Measurements from ENCODE around the gene SNRNP200.

Gene SNRNP200

GRCh38 chr2:96305091-96305978, at the start of gene SNRNP200:
Gene SNRNP200, minus strand, starts transcription at chr2:96305546. Its CDS starts 109 bp downstream, at chr2:96305437.
- DNase-seq (ENCODE audit: low read depth): peak; percentile 88

DNA sequence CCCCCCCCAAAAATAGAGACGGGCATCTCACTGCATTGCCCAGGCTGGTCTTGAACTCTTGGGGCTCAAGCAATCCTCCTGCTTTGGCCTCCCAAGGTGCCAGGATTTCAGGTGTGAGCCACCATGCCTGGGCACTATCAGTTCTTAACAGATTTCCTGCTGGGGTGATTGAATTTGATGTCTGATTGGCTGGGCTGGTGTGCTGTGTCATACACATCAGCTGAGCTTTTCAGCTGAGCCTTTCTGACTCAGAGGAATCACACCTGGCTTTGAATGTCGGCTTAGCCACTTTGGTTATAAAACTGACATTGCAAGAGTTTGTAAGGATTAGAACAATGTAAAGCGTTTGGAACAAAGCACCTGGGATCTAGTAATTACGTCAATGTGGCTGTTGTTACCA, 49.1 kb upstream of the SNRNP200 start:
- DNase-seq (ENCODE audit: low read depth): no peak

DNA sequence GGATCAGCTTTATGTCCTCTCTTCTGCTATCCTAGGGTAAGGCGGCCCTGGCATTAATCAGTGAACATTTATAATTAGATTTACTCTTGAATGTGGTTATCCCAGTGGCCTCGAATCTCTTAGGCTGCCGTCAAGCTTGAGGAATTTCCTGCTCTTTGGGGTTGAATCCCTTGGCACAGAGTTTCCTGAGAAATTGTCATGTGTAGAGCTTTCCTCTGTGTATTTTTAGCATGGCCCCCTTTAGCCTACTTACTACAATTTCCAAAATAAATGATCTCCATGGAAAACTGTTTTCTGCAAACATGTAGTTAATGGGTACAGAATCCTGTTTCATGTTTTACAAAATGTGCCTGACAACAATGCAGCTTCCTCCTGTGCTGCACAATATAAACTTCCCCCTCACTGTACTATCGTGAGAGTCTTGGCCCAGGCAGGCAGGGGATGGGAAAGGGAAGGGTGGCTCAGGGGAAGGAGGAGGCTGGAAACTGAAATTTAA, 48.3 kb upstream of the SNRNP200 start:
- no peak for DNase-seq (ENCODE audit: low read depth)

- no peak for DNase-seq (ENCODE audit: low read depth)
These were observed 47.8 kb upstream of the SNRNP200 start for GRCh38 chr2:96353032-96353561.

DNA sequence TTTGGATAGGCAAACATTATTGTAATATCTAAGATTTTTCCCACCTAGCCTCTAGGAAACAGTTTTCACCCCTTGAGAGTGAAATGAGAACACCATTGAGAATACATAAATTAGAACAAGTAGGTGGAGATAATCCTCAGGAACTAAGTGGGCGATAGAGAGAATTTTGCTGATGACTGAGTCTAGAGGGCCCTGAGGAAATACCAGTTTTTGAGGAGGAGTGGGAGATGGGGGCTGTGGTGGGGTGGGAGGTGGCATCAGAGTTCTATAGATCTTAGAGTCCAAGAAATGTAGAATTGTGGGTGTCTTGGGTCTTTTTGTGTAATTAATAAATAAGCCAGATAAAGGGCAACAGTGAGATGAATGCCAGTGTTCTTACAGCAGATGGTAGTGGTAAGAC, 42.0 kb upstream of the SNRNP200 start:
- DNase-seq (ENCODE audit: low read depth): no peak

DNA sequence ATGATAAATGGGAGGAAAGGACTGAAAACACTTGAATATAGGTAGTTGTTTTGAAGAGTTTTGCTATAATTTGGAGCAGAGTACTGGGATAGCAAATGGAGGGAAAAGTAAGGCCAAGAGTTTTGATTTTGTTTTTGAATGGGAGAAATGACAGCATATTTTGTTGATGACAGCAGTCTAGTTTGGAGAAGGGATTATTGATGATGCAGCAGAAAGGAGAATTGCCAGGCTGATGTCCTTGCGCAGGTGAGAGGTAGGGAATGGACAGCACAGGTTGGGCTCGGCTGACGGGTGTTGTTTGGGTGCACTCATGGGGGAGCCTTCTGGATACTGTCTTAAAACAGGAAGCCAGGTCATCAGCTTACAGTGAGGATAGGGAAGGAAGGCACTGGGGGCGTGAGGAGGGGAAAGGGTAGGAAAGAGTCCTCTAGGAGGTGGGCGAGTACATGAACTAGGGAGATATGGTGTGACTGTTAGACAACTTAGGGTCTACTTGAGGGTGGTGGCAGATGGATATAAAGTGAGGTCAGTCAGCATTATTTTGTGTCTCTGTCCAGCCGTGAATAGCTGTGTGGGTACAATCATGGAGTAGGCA, 40.6 kb upstream of the SNRNP200 start:
- no peak for DNase-seq (ENCODE audit: low read depth)

DNA sequence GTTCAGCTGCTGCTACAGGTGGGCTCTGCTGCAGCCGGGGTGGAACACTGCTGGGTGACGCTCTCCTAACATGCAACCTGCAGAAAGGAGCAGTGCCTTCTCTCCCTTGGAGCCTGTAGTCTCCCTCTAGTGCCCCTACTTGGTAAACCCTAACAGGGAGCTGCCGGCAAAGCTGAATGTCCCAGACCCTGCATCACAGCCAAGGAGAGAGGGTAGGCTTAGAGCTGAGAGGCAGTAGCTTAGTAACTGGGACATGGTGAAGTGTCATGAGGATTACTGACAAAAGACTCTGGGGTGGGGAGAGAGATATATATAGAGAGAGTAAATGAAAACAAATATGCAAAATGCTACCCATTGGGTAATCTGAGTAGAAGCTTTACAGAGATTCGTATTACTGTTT, 40.1 kb upstream of the SNRNP200 start:
- DNase-seq (ENCODE audit: low read depth): no peak

GRCh38 chr2:96344011-96344410, 38.7 kb upstream of the SNRNP200 start:
- peak; percentile 25 for DNase-seq (ENCODE audit: low read depth)

DNA sequence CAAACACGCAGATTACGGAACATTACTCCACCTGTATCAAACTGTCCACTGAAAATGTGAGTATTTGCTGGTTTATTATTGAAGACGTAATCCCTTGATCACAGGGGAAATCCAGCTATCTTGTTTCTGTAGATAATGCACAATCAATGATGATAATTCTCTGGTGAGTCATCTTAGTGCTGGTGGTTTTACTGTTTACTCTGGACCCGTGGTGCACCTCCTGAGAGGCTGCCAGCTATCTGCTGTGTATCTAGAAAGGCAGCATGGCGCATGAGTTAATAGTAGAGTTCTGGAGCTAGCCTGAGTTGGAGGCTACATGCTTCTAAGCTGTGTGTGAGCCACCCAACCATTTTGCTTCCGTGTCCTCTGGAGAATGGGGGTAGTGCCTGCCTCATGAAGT, 36.7 kb upstream of the SNRNP200 start:
- DNase-seq (ENCODE audit: low read depth): peak; percentile 29

DNA sequence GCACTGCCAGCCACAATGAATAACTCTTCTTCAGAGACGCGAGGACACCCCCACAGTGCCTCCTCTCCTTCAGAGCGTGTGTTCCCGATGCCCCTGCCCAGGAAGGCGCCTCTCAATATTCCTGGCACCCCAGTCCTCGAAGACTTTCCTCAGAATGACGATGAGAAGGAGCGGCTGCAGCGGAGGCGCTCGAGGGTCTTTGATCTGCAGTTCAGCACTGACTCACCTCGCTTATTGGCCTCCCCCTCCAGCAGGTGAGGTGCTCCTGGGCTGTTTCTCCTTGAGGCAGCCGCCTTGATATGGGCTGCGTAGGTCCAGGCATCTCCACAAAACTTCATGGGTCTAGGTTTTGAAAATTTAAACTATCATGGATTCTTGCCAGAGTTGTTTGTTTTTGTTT, 36.3 kb upstream of the SNRNP200 start:
- no peak for DNase-seq (ENCODE audit: low read depth)

DNA sequence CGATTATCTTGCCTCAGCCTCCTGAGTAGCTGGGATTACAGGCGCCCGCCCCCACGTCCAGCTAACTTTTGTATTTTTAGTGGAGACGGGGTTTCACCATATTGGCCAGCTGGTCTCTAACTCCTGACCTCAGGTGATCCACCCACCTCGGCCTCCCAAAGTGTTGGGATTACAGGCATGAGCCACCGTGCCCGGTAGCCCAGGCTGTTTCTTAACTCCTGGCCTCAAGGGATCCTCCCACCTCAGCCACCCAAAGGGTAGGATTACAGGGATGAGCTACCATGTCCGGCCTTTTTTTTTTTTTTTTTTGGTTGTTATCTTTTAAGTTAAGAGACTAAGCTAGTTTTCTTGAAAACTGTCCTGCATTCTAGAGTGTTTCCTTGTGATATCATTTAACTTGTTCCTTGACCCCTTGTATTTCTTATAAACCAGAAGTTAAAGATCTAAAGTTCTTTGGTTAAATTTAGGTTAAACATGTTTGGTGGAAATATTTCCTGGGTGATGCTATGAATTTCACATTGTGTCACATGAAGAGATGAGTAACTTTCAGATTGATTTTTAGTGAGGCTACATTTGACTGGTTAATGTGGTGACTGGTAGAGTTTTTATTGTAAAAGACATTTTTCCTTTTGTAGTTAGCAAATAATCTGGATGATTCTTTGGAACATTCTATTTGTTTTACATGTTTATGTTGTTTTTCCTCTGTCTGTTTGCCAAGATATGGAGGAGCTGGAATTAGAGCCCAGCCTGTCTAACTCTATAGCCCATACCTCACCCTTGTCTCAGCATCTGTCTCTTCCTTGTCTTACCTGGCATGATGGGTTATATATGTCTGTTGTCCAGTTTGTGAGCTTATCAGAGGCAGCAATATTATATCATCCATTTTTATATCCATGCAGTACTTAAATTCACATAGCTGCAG, 35.4 kb upstream of the SNRNP200 start:
- no peak for DNase-seq (ENCODE audit: low read depth)

DNA sequence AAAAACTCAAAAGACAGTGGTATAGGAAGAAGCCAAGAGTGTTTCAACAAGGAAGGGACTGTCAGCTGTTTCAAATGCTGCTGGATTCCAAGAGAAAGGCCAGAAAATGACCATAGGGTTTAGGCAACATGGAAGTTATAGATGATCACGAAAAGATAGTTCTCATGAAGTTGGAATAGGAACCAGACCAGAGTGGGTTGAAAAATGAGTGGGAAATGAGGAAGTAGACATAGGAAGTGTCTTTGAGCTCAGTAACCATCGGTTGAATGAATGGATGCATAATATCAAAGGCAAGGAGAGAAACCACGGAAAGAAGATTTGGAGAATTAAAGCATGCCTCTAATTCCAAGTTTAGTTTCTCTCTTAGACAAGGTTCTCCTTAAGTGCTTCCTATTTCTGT, 31.5 kb upstream of the SNRNP200 start:
- no peak for DNase-seq (ENCODE audit: low read depth)

DNA sequence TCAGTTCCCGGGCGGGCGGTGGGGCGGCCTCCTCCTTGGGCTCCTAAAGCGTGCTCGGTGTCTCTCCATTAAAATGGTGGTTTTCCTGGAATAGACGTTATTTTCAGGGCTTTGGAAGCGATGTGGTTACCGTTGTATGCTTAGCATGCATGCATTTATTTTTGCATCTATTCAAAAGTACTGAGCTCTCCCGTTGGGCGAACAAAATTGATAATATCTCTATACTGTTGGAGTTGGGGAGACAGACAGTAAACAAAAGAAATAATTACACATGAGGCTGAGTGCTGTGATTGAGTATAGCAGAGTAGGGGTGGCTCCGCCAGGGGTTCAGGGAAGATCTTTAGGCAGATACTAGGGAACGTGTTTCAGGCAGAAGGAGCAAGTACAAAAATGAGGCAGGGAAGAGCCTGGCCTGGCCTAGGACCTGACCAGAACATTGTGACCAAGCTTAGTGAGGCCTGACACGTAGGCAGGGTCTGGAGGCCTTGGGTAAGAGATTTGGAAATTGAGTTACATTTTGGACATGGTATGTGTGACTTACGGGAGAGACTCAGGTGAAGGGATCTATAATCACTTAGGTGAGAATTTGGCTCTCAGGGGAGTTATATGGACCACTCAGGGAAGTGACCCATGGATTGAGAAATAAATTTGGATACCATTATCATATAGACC, 30.9 kb upstream of the SNRNP200 start:
- DNase-seq (ENCODE audit: low read depth): no peak

DNA sequence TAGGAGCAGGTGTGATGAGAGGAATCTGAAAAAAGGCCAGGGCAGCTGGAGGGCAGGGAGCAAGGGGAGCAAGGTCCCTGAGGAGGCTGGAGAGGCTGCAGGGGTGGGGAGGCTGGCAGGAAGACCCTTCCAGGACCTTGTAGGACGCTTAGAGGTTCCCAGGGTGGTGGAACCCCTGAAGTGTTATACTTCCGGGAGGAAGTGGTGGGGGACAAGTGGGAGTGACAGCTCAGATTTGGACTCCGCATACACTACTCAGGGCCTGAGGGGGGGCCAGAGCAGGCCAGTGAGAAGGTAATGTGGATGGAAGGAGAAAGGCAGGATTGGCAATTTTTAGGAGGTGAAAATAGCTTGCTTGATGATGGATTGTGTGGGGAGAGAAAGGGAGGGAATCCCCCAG, 28.4 kb upstream of the SNRNP200 start:
- no peak for DNase-seq (ENCODE audit: low read depth)

DNA sequence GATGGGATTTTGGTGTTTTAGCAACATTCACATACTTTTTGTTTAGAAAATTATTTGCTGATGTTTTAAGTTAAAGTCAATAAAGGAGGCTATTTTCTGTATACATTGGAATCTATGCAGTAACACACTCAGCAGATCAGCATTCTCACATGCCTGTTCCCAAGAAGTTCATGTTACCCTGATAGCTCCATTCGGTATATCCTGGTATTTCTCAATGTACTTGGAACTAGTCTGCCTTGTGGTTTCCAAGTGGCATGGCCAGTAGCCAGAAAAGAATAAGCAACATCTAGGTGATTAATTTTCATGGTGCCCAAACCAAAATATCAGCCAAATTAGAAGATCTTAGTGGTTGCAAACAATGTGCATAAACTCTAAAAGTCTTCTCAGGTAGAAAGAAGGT, 25.1 kb upstream of the SNRNP200 start:
- DNase-seq (ENCODE audit: low read depth): no peak

DNA sequence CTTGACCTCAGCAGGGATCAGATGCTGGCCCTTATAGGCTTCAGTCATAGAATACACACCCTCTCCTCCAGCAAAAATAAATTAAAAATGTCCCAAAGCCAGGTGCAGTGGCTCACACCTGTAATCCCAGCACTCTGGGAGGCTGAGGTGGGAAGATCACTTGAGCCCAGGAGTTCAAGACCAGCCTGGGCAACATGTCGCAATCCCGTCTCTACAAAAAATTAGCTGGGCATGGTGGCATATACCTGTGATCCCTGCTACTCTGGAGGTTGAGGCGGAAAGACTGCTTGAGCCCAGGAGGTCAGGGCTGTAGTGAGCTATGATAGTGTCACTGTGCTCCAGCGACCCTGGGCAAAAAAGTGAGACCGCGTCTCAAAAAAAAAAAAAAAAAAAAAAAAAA, 24.5 kb upstream of the SNRNP200 start:
- DNase-seq (ENCODE audit: low read depth): no peak

DNA sequence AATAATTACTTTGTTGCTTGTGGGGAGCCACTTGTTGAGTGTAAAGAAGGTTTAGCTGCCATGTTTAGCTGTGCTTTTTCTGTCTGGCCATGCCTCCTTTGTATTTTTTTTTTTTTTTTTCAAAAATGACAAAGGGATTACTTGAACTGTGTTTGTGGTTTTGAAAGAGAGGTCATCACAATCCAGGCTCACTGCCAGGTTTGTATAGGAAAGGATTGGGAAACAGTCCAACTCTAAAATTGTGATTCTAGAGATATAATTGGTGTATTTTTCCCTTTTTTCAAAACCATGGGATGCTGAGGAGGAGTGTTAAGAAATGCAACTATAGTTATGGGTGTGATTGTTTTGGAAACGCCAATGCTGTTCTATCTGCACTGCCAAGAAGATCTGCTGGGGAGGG, 24.1 kb upstream of the SNRNP200 start:
- no peak for DNase-seq (ENCODE audit: low read depth)

- no peak for DNase-seq (ENCODE audit: low read depth)
These were observed 21.9 kb upstream of the SNRNP200 start for GRCh38 chr2:96326990-96327820.

DNA sequence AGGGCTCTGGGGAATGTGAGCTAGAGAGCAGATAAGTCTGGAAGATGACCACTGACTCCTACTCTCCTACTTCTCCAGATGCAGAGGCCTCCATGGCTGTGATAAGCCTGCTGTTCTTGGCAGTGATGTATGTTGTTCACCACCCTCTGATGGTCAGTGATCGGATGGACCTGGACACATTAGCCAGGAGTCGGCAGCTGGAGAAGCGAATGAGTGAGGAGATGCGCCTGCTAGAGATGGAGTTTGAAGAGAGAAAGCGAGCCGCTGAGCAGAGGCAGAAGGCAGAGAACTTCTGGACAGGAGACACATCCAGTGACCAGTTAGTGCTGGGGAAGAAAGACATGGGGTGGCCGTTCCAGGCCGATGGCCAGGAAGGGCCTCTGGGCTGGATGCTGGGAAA, 21.2 kb upstream of the SNRNP200 start:
- DNase-seq (ENCODE audit: low read depth): no peak

DNA sequence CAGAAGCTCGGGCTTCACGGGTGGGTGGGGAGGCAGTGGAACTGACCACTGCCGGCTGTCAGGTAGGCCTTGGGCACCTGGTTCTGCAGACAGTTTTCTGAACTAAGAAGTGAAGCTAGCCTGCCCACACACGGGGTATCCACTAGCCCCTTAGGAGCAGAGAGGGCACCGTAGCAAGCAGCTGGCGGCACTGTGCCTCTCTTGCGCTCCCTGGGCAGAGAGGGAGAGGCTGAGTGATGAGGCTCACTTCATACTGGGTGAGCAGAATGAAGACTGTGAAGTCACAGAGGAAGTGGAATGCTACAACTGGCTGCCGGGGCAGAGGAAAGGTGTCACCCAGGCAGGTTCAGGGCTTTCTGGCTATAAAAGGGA, 20.5 kb upstream of the SNRNP200 start:
- DNase-seq (ENCODE audit: low read depth): peak; percentile 30

Data from activated T-helper 9 cell treated with anti-CD3 and anti-CD28 coated beads, Interleukin-2, amount 50 U/mL, for 16 hours (primary cell).